Stimulated activated CD4-positive, alpha-beta T cell treated with anti-CD3 and anti-CD28 coated beads, Interleukin-15, amount 100 ng/mL, for 1 hour (primary cell): ENCODE measurements around the gene HOXA13.

Source experiments
- DNase-seq, 2 donors: peaks; one replicate each; pipeline ENCODE4 v3.0.0-alpha.2; 2020; ENCODE audit warnings: low read depth in 1 of 2, low spot score in 1 of 2

Gene HOXA13

GRCh38 chr7:27160546-27161213 is 39.2 kb downstream of the HOXA13 start:
- DNase-seq: peak; percentile 67 to 83

GRCh38 chr7:27160145-27160545 is 39.7 kb downstream of the HOXA13 start:
- DNase-seq: no peak

GRCh38 chr7:27159266-27160144 is 40.4 kb downstream of the HOXA13 start:
- DNase-seq: no peak

GRCh38 chr7:27158436-27159265 is 41.2 kb downstream of the HOXA13 start:
- no peak for DNase-seq

GRCh38 chr7:27157702-27158431 is 42.0 kb downstream of the HOXA13 start:
- no peak for DNase-seq

GRCh38 chr7:27156916-27157701 is 42.8 kb downstream of the HOXA13 start:
- no peak for DNase-seq

- no peak for DNase-seq
Measured at GRCh38 chr7:27156508-27156898, 43.4 kb downstream of the HOXA13 start, which contains the start of gene HOXA7. HOXA7 (minus strand) TSS chr7:27156675; CDS start chr7:27156545, 130 bp downstream.

- no peak for DNase-seq
Measured at GRCh38 chr7:27155816-27156507, 43.9 kb downstream of the HOXA13 start.

GRCh38 chr7:27154901-27155815 is 44.7 kb downstream of the HOXA13 start:
- no peak for DNase-seq

GRCh38 chr7:27154369-27154768 is 45.5 kb downstream of the HOXA13 start:
- DNase-seq: no peak

- no peak for DNase-seq
Measured at GRCh38 chr7:27153526-27153925, 46.4 kb downstream of the HOXA13 start.

- no peak for DNase-seq
Measured at GRCh38 chr7:27152816-27153442, 47.0 kb downstream of the HOXA13 start.

- DNase-seq: no peak
Measured at GRCh38 chr7:27151931-27152815, 47.7 kb downstream of the HOXA13 start, which contains the start of gene HOXA3. HOXA3 (minus strand) TSS chr7:27152583; CDS start chr7:27110640, 41,943 bp downstream.

GRCh38 chr7:27151341-27151930 is 48.5 kb downstream of the HOXA13 start:
- no peak for DNase-seq

- DNase-seq: peak; percentile 39 to 60
Measured at GRCh38 chr7:27150568-27151340, 49.1 kb downstream of the HOXA13 start.
